Medulla oblongata (tissue), 1 donor: Measurements from ENCODE around the gene CARD19.

Source experiments
- DNase-seq: peaks from one replicate; pipeline ENCODE4 v3.0.0-alpha.2; 2015; ENCODE audit errors: extremely low spot score

The CARD19 gene

DNA sequence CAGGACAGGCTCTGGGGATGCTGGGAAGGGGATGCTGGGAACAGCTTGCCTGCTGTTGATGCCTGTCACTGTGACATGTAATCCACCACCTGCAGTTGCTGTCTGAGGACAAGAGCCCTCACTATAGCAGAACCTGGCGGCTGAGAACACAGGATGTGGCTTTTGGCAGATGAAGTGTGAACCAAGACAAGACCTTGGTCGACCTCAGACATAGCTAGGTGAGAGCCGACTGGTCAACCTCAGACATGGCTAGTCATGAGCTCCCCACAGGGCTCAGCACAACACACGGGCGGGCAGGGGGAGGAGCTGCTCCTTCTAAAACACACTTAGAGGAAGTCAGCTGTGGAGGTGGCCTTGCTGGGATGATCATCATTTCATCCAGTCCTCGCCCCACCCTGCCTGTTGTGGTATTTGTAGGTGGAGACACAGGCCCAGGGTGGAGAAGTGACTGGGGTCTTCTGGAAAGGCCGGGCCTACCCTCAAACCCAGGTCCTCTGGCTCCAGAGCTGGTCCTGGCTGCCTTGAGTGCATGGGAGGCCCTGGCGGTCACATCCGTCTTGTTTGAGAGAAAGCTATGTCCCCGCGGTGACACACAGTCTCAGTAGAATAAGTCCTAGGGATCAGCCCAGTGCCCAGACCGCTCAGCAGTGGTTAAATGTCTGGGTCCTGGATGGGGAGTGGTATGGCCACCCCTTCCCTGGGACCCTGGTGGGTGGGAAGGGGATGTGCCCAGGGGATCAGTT, 31.5 kb upstream of the CARD19 start:
- DNase-seq = peak; percentile 43

DNA sequence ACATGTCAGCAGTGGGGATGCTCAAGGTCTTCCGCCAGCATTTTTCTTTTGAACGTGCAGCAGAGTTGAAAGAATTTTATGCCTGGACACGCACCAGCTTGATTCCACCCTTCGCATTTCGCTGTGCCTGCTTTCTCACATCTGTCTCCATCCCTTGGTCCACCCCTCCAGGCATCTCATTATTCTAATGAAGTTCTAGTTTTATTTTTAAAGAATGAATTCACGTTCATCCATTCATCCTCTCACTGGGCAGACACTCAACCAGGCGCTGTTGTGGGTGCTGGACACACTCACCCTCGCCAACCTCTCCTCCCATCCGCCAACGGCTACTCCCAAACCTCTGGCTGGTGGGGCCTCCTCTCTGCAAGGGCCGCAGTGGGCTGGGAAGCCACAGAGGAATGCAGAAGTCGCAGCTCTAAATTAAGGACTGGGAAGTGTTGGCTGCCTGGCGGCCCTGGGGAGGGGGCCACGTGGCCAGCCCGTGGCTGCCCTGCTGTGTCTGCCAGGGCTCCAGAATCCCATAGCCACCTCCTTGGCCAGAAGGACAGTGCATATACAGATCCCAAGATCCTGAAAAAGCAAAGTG, 30.8 kb upstream of the CARD19 start:
- DNase-seq = peak; percentile 76

DNA sequence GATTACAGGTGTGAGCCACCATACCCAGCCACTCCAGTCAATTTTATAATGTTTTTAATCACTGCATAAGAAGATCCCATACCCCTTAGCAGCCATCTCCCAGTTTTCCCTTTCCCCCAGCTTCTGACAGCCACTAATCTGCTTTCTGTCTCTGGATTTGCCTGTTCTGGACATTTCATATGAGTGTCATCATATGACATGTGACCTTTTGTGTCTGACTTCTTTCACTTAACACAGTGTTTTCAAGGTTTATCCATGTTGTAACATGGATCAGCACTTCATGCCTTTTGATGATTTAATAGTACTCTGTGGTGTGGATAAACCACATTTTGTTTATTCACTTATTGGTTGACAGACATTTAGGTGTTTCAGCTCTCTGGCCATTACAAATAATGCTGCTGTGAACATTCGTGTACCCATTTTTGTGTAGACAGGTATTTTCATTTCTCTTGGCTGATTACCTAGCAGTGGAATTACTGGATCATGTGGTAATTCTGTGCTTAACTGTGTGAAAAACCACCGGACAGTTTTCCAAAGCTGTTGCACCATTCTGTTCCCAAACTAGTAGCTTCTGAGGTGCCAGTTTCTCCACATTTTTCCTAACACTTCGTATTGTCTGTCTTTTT, 28.9 kb upstream of the CARD19 start:
- no peak for DNase-seq

DNA sequence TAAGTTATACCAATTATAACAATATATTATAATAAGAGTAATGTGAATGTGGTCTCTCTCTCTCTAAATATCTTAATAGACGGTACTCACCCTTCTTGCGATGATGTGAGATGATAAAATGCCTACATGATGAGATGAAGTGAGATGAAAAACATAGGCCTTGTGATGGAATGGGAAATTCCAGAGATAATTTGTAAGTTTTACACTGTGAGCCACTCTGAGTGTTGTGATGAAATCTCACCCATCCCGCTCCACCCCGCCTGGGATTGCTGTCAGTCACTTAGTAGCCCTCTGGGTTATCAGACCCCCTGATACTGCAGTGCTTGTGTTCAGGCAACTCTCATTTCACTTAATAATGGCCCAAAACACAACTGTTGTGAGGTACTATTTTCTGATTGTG, 27.1 kb upstream of the CARD19 start:
- no peak for DNase-seq

DNA sequence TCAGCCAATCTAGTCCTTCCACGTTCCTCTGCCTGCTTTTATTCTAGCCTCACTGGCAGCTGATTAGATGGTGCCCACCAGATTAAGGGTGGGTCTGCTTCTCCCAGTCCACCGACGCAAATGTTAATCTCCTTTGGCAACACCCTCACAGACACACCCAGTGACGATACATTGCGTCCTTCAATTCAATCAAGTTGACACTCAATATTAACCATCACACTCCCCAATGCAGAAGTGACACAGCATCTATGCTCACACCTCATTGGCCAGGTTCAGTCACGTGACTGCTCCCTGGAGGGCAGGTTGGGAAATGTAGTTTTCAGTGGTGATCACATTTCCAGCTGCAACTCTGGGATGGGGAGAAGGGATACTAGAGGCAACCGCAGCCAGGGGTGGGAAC, 24.6 kb upstream of the CARD19 start:
- DNase-seq = peak; percentile 17

DNA sequence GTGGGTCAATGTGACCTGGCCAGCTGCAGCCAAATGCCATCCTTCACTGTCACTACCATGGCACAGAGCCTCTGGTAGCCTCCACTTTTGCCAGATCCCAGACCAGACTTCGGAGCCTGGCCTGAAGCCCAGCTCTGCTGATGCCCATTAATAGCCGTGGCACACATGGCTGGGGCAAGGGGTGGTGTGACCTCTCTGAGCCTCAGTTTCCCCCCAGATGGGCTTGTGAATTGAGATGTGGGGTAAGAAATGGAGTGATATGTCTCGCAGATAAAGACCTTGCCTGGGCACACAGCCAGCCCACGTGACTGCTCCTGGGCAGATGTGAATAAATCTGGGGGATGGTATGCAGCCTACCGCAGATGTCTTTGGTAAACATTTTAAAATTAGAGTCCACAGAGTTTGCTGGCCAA, 23.6 kb upstream of the CARD19 start:
- DNase-seq = peak; percentile 33

DNA sequence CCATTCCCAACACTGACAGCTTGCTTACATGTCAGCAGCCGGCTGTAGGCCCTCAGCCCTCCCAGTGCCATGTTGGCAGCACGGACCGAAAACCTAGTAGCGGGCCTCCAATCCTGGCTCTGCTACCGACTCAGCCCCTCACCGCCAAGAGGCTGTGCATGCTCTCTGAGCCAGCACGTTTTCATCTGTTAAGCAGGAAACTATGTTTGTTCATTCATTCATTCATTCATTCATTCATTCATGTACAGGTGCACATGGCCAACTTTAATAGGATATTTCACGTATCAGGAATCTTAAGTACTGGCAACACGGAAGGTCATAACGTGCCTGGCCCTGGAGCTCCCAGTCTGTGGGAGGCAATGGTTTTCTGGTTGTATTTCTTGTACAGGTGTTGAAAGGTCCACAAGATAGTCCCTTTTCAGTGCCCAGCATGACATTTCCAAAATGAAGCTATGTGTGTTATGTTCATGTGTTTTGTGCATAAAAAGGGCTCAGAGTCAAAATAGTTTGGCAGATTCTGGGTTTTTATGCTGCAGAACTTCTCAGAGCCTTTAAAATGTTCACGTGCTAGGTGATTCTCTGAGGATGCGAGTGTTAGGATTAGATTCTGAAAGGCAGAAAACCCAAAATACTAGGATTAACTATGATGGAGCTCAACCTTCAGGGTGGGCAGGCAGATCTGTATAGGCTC, 19.8 kb upstream of the CARD19 start:
- no peak for DNase-seq

DNA sequence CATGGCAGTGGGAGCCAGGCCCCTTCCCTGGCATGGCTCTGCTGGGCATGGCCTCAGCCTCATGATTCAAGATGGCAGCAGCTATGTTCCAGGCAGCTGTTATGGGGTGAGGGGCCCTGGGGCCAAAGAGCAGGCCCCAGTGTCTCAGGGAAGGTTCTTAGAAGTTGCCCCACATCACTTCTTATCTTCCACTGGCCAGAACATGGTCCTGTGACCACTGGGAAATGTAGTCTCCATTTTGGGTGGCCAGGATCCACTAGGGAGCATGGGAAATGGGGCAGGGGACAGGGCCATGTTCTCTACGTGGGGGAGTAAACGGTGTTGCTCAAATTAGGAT, 19.3 kb upstream of the CARD19 start:
- DNase-seq = no peak

DNA sequence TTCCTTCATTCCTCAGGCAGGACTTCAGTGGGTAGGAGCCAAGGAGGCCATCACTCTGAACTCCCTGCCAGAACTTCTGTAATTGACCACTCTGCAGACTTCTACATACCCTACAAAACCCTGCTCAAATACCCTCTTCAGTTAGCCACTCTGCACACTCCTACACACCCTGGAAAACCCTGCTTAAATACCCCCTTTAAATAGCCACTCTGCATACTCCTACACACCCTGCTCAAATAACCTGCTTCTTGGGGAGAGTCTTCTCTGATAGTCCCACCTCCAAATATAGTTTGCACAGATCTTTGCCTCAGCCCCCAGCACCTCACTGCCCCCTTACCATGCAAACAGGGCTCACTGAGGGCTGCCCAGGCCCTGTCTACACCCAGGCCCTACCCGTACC, 18.6 kb upstream of the CARD19 start:
- DNase-seq = no peak

DNA sequence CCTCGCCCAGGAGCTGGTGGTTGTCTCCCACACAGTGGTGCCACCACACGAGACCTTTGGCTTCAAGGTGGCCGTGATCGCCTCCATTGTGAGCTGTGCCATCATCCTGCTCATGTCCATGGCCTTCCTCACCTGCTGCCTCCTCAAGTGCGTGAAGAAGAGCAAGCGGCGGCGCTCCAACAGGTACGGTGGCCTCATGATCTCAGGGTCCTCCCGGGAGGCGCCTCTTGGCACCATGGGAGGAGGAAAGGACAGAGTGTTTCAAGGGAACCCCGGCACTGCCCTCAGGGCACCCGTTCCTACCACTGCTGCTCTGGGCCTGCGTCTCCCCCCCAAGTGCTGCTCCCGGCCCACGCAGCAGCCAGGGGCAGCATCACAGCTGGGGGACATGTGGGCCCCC, 18.2 kb upstream of the CARD19 start:
- no peak for DNase-seq

DNA sequence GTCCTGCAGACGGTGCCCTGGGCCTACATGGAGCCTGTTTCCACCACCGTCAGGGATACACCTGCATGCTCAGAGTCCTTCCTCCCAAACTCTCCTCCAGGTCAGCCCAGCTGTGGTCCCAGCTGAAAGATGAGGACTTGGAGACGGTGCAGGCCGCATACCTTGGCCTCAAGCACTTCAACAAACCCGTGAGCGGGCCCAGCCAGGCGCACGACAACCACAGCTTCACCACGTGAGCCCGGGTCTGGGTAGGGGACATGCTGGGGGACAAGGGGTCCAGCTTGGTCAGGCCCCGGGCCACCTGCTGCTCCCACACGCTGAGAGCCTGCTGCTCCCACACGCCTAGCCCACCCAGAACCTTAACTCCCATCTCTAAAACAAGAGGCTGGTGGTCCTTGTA, 16.6 kb upstream of the CARD19 start:
- DNase-seq = no peak

DNA sequence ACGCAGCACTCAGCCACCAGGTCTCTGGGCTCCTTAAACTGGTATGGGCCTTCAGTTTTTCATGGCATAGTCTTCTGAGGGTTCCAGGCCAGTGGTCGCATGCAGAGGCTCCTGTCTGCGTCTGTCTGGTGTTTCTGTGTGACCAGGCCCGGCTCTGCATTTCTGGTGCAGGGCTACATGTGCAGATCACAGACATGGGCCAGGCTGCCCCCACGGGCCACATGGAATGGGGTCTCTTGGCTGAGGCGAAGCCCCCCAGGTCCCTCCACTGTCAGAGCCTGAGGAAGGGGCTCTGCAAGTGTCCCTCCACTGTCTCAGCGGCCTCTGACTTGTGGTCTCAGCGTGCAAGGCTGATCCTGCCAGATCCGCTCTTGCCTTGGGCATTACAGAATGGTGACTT, 15.6 kb upstream of the CARD19 start:
- DNase-seq = no peak

DNA sequence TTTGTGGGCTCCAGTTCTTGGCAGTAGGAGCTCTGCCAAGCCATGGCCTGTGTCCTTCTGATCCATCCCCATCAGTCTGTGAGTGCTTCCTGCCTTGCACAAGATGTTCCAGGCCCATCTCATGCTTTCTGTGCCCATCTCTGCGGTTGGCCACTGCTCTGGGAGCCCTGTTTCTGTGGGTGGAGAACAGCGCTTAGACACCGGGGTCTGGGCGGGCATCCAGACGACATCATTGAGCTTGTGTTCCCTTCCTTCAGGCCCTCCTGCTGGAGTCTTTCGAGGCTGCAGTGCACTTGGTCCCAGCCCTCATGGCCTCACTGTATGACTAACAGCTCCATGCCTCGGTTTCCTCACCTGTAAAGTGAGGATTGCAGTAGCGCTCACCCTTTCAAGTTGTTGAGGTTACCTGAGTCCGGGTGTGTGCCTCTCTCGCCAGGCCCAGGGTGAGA, 14.9 kb upstream of the CARD19 start:
- peak; percentile 49 for DNase-seq

DNA sequence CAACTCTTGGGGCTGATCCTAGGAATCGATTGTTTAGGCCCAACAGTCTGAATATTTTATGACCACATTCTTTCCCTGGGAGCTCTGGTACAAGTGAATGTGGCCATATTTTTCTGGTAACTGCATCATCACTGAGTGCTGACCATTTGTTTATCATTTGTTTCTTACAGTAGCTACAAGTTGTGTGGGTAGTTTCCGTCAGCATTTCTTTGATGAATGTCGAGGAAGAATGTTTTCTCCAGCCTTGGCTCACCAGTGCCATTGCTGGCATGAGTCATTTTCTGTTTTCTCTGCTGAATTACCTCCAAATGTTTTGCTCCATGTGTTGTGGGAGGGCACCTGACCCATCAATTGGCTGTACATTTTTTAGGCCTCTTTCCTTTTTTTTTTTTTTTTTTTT, 14.1 kb upstream of the CARD19 start:
- DNase-seq = no peak

DNA sequence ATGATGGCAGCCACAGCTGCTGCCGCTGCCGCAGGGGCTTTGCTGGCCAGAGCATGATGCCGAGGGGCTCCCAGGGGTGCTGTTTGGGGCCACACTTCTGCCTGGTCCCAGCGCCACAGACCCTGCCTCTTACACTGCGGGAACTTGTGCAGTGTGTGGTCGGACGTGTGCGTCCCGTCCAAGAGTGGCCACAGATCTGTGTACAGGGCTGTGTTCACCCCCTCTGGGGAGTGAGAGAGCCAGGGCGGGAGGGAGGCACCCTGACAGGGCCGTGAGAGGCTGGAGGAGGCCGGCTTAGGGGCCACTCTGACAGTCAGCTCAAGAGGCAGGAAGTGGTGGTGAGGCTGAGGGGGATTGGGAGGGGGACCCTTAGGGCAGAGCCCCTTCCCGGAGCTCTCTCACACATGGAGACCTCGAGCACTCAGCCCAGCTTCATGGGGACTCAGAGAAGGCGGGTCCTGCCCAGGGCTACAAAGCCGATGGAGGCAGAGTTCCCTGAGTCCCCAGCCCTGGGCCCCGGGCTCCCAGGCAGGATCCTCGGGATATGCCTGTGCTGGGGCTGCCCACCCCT, 13.1 kb upstream of the CARD19 start:
- no peak for DNase-seq

DNA sequence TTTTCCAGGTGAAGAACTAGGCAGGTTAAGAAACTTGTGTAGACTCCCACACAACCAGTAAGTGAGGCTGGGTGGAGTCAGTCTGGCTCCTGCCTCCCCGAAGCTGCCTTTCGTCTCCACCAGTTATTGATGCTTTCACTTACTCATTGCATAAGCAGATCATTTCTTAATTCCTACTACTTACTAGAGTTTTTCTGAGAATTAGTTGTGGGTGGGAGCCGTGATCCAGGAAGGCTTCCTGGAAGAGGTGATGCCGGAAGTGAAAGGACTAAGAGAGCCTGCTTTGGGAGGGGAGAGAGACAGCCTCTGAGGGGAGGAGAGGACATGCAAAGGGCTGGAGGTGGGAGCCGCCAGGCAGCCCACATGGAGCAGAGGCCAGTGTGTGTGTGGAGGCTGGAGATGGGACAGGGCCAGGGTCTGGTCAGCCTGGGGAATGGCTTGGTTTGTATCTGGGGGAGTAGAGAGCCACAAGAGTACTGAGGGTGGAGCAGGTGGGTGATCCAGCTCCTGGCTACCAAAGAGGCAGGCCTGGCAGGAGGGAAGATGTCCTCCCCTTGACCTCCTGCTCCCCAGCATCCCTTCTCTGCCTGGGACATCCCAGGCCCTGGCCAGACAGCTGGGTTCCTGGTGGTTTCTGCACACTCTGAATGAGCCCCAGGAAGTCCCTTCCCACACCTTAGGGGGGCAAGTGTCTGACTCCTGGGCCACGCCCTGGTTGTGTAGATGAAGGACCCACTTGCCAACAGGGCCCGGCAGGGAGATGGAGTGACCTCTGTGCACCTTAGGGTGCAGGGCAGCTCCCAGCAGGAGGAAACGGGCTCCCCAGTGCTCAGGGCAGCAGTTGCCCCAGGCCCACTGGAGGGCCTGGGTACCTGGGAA, 12.2 kb upstream of the CARD19 start:
- no peak for DNase-seq

DNA sequence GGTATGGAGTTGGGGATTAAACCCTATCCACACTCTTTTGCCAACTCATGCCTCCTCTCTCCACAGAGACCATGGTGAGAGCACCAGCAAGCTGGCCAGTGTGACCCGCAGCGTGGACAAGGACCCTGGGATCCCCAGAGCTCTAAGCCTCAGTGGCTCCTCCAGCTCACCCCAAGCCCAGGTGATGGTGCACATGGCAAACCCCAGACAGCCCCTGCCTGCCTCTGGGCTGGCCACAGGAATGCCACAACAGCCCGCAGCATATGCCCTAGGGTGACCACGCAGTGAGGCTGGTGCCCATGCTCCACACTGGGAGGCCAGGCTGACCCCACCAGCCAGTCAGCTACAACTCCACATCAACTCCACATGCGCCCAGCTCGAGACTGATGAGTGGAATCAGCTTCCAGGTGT, 11.5 kb upstream of the CARD19 start:
- DNase-seq = no peak

DNA sequence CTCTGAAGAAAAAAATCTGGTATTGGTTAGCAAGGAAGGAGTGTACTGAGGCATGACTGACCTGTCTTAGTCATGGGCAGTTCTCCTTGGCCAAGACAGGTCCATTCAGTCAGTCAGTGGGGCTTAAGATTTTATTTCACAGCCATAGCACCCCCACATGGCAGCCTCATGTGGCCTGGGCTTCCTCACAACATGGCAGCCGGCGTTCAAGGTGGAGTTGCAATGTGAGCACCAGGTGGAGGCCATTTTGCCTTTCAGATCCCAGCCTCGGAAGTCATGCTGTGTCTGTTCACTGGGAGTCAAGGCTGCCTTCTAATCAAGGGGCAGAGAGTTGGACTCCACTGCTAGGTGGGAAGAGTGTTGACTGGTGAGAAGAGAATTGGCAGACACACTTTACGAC, 10.3 kb upstream of the CARD19 start:
- no peak for DNase-seq

DNA sequence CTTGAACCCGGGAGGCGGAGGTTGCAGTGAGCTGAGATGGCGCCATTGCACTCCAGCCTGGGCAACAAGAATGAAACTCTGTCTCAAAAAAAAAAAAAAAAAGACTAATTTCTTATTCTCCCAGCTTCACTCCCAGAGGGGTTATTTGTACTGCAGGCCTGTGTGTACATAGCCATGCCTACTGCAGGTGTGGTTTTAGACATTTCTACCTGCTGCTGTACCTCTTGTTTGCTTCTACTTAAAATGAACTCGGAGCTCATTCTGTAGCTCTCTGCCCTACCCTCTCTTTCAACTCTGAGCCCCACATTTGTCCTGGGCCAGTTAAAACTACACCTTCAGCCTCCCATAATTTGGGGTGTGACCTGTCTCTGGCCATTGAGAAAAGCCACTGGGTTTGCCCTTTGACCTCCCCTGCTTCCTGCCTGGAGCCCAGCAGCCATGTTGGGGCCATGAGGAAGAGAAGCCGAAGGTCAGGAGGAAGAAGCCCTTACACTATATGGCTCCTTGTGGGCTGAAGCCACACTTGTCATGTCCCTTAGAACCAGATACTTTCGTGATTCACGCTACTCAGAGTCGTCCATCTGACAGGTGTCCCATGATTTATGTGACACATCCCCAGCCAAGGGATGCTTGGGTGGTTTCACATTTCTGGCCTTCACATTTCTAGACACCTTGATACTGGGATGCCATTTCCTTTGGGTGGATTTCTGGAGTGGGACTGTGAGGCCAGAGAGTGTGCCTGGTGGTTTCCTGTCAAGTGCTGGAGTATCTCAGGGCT, 9.4 kb upstream of the CARD19 start:
- DNase-seq = no peak

DNA sequence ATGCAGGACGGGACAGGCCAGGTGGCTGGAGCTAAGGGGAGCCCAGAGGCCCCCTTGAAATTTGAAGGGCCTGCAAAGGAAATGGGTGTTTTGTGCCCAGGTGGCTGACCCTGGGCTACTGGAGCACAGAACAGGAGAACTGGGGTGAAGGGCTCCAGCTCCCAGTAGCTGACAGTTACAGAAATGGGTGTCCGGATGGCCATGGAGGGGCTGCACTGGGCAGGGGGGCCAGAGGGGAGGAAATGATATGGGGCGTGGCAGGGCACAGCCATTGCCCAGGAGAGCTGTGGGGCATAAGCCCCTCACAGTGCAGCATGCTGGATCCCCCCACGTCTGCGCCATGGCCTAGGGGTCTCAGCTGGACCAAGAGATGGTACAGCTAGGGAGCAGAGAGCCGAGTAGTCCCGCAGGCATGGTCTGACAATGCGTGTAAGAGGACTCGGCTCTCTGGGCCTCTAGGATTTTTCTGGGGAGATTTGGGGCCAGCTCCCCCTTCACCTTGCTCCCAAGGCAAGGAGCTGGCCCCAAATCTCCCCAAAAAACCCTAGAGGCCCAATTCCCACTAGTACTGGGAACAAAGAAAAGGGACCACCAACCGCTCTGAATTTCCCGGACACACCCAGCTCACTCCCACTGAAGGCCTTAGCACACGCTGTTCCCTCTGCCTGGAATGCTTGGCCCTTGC, 7.9 kb upstream of the CARD19 start:
- no peak for DNase-seq
